Activated CD4-positive, alpha-beta T cell treated with anti-CD3 and anti-CD28 coated beads, Interleukin-2, Interleukin-6, amounts not matched to agents 100 ng/mL and 50 ng/mL, durations not matched to agents 16 hours and 8 hours (primary cell): ENCODE measurements around the gene RNF215.

ENCODE experiments used
- DNase-seq: peaks from one replicate; pipeline ENCODE4 v3.0.0-alpha.2; 2020

Gene RNF215

GRCh38 chr22:30386960-30387827, at the start of gene RNF215:
TSS of gene RNF215 (minus strand) at chr22:30387411. CDS start at chr22:30387313, 98 bp downstream.
- DNase-seq = peak; percentile 89

GRCh38 chr22:30436196-30436595, 49.0 kb upstream of the RNF215 start:
- no peak for DNase-seq

- DNase-seq = peak; percentile 89
Measured at GRCh38 chr22:30435674-30436126, 48.5 kb upstream of the RNF215 start.

GRCh38 chr22:30434843-30435242, 47.6 kb upstream of the RNF215 start:
- no peak for DNase-seq

GRCh38 chr22:30433773-30434172, 46.6 kb upstream of the RNF215 start:
- no peak for DNase-seq

- DNase-seq = no peak
Measured at GRCh38 chr22:30433227-30433626, 46.0 kb upstream of the RNF215 start.

- no peak for DNase-seq
Measured at GRCh38 chr22:30432520-30432919, 45.3 kb upstream of the RNF215 start.

- no peak for DNase-seq
Measured at GRCh38 chr22:30432096-30432495, 44.9 kb upstream of the RNF215 start.

- no peak for DNase-seq
Measured at GRCh38 chr22:30430933-30431332, 43.7 kb upstream of the RNF215 start.

- DNase-seq = no peak
Measured at GRCh38 chr22:30429887-30430286, 42.7 kb upstream of the RNF215 start.

GRCh38 chr22:30427871-30428270, 40.7 kb upstream of the RNF215 start:
- DNase-seq = no peak

- peak; percentile 94 for DNase-seq
Measured at GRCh38 chr22:30426388-30427353, 39.5 kb upstream of the RNF215 start.

GRCh38 chr22:30425616-30426387, 38.6 kb upstream of the RNF215 start, which contains the start of gene MTFP1:
TSS of gene MTFP1 (plus strand) at chr22:30425768. CDS start at chr22:30425880, 112 bp downstream.
- DNase-seq = peak; percentile 70

GRCh38 chr22:30425327-30425615, 38.1 kb upstream of the RNF215 start:
- no peak for DNase-seq

- DNase-seq = peak; percentile 53
Measured at GRCh38 chr22:30424534-30425326, 37.5 kb upstream of the RNF215 start.

- peak; percentile 100 for DNase-seq
Measured at GRCh38 chr22:30423959-30424533, 36.8 kb upstream of the RNF215 start.

GRCh38 chr22:30423301-30423958, 36.2 kb upstream of the RNF215 start:
- DNase-seq = peak; percentile 57

- peak; percentile 55 for DNase-seq
Measured at GRCh38 chr22:30422481-30423300, 35.5 kb upstream of the RNF215 start.

- no peak for DNase-seq
Measured at GRCh38 chr22:30421695-30422480, 34.7 kb upstream of the RNF215 start.
